Gastrocnemius medialis (tissue), 4 donors: Measurements from ENCODE around the gene AHI1.

Source experiments
- CTCF ChIP-seq, 5 experiments: fragments of 450-650 bp in 3 of 5; fragments of 200-600 bp in 2 of 5; sonication (generic) in 2 of 5; IDR thresholded peaks in 4 of 5; conservative IDR thresholded peaks in 1 of 5; 1 replicate in 4 of 5; 2 replicates in 1 of 5; pipeline ENCODE4 v1.5.1; 2016 to 2019; ENCODE audit warnings: antibody characterized with exemption in 5 of 5, mild to moderate bottlenecking in 3 of 5, moderate library complexity in 3 of 5
- POLR2A ChIP-seq, 2 donors: fragments of 450-650 bp; IDR thresholded peaks; one replicate each; pipeline ENCODE4 v1.6.1; 2017; ENCODE audit warnings: antibody characterized with exemption in 2 of 2, mild to moderate bottlenecking in 2 of 2, moderate library complexity in 2 of 2

- TF ChIP-seq CTCF (IDR thresholded peaks at IDR 0.05 in 4 of 5, conservative IDR thresholded peaks at IDR 0.05 in 1 of 5): no peak
- TF ChIP-seq POLR2A (IDR thresholded peaks at IDR 0.05): no peak
Observed at GRCh38 chr6:135286962-135287538, 210.5 kb downstream of the AHI1 start.
